ENCODE measurements around the gene ILDR1.
A peak's percentile ranks its signal among the peaks of the same experiment; 100 is the strongest.
"Not testable (repeated sequence)": the region's sequence is repeated elsewhere in the genome, so short reads cannot be mapped to it uniquely, and the experiment has no call there.

ILDR1 gene

GRCh38 chr3:121942116-121942786 lies 79.8 kb downstream of the ILDR1 start:
- peak; percentile 14 for DNase-seq

DNA sequence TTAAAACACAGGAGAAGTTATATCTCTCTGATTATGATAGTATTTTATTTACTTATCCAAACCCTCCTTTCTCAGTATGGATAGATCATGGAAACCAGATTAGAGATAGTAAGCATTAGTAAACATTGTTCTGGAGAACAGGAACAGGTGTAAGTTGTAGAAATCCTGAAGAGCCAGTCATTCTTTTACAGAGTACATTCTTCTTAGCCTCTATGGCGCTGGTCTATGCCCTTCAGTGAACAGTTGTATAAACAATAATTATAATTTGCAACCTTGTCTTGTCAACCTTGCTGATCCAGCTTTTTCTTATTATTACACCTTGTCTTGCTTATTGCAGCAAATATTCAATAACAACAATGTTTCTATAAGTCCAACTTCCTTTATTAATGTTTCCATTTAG lies 80.5 kb downstream of the ILDR1 start:
- no peak for DNase-seq

DNA sequence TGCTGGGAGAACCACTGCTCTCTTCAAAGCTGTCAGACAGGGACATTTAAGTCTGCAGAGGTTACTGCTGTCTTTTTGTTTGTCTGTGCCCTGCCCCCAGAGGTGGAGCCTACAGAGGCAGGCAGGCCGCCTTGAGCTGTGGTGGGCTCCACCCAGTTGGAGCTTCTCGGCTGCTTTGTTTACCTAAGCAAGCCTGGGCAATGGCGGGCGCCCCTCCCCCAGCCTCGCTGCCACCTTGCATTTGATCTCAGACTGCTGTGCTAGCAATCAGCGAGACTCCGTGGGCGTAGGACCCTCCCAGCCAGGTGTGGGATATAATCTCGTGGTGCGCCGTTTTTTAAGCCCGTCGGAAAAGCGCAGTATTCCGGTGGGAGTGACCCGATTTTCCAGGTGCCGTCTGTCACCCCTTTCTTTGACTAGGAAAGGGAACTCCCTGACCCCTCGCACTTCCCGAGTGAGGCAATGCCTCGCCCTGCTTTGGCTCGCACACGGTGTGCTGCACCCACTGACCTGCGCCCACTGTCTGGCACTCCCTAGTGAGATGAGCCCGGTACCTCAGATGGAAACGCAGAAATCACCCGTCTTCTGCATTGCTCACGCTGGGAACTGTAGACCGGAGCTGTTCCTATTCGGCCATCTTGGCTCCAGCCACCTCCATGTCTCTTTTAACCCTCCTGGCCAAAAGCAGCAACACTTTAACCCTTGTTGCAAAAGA lies 83.7 kb downstream of the ILDR1 start:
- not testable (repeated sequence) for DNase-seq
